ENCODE data around the gene MARK4.
"Not testable (repeated sequence)": the region's sequence is repeated elsewhere in the genome, so short reads cannot be mapped to it uniquely, and the experiment has no call there.

MARK4 gene

GRCh38 chr19:45250832-45251451 is at the start of gene MARK4:
Gene MARK4 (plus strand): TSS chr19:45251271. CDS start chr19:45251589, 318 bp downstream.
- DNase-seq = peak; percentile 50

- no peak for DNase-seq
Measured at GRCh38 chr19:45202637-45203036, 48.4 kb upstream of the MARK4 start.

- no peak for DNase-seq
Measured at GRCh38 chr19:45205810-45206209, 45.3 kb upstream of the MARK4 start.

GRCh38 chr19:45206328-45206727 is 44.7 kb upstream of the MARK4 start:
- no peak for DNase-seq

GRCh38 chr19:45211751-45212381 is 39.2 kb upstream of the MARK4 start:
- no peak for DNase-seq

- DNase-seq = no peak
Measured at GRCh38 chr19:45213031-45213430, 38.0 kb upstream of the MARK4 start.

GRCh38 chr19:45215391-45216191 is 35.5 kb upstream of the MARK4 start:
- no peak for DNase-seq

GRCh38 chr19:45216667-45217066 is 34.4 kb upstream of the MARK4 start:
- DNase-seq = no peak

- DNase-seq = no peak
Measured at GRCh38 chr19:45217193-45217956, 33.7 kb upstream of the MARK4 start.

GRCh38 chr19:45217957-45218334 is 33.1 kb upstream of the MARK4 start:
- no peak for DNase-seq

- no peak for DNase-seq
Measured at GRCh38 chr19:45218426-45218825, 32.6 kb upstream of the MARK4 start.

GRCh38 chr19:45218911-45219743 is 31.9 kb upstream of the MARK4 start:
- no peak for DNase-seq

- DNase-seq = no peak
Measured at GRCh38 chr19:45222724-45223123, 28.3 kb upstream of the MARK4 start.

- no peak for DNase-seq
Measured at GRCh38 chr19:45223879-45224278, 27.2 kb upstream of the MARK4 start.

- DNase-seq = no peak
Measured at GRCh38 chr19:45224645-45225044, 26.4 kb upstream of the MARK4 start.

GRCh38 chr19:45229056-45229455 is 22.0 kb upstream of the MARK4 start:
- not testable (repeated sequence) for DNase-seq

GRCh38 chr19:45231891-45232290 is 19.2 kb upstream of the MARK4 start:
- no peak for DNase-seq

GRCh38 chr19:45234089-45234869 is 16.8 kb upstream of the MARK4 start:
- DNase-seq = no peak

GRCh38 chr19:45235485-45235884 is 15.6 kb upstream of the MARK4 start:
- DNase-seq = no peak

GRCh38 chr19:45238556-45238955 is 12.5 kb upstream of the MARK4 start:
- no peak for DNase-seq

GRCh38 chr19:45243144-45243732 is 7.8 kb upstream of the MARK4 start:
- DNase-seq = no peak

All from NCI-H748 treated with DMSO at 0.1 percent for 48 hours (cell line).